OCI-LY1 (cell line): Measurements from ENCODE around the gene CAMK2D.

Experiments used
- CTCF ChIP-seq: fragments of 200-600 bp; sonication (generic), shearing (Covaris generic); IDR thresholded peaks from 2 replicates; pipeline ENCODE4 v1.5.1; 2017; ENCODE audit warnings: mild to moderate bottlenecking, antibody characterized with exemption, low read length, moderate library complexity, mixed read lengths
- EZH2 ChIP-seq: fragments of 200-600 bp; sonication (generic), shearing (Covaris generic); IDR thresholded peaks from 2 replicates; pipeline ENCODE4 v1.8.0; 2017; ENCODE audit warnings: borderline replicate concordance, mixed run types, mild to moderate bottlenecking, antibody characterized with exemption, low read length, moderate library complexity, mixed read lengths

DNA sequence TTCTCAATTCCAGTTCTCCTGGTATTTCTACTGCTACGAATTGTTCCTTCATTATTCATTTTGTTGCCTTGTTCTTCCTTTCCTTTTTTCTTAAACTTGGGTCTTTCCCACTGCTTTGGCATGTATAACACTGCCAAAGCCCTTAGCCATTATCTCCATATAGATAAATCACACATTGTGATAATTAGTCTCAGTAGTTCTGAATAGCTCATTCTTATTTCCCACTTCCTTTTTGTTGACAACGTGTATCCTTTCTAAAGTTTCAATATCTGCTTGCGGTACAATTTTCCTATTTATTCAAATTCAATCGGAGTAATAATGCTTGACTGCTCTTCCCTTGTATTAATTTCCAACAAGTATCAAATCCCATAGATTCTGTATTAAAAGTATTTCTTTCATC is 14.5 kb upstream of the CAMK2D start:
- TF ChIP-seq CTCF = no peak
- TF ChIP-seq EZH2 = no peak
